HG03097 (cell line): ENCODE measurements around the gene DPH1.

ENCODE experiments used
- ATAC-seq: cut with Tn5 transposase; IDR thresholded peaks from one replicate; pipeline ENCODE4 v1.9.1; 2021; ENCODE audit not compliant: unreplicated experiment, low FRiP score

The DPH1 gene

DNA sequence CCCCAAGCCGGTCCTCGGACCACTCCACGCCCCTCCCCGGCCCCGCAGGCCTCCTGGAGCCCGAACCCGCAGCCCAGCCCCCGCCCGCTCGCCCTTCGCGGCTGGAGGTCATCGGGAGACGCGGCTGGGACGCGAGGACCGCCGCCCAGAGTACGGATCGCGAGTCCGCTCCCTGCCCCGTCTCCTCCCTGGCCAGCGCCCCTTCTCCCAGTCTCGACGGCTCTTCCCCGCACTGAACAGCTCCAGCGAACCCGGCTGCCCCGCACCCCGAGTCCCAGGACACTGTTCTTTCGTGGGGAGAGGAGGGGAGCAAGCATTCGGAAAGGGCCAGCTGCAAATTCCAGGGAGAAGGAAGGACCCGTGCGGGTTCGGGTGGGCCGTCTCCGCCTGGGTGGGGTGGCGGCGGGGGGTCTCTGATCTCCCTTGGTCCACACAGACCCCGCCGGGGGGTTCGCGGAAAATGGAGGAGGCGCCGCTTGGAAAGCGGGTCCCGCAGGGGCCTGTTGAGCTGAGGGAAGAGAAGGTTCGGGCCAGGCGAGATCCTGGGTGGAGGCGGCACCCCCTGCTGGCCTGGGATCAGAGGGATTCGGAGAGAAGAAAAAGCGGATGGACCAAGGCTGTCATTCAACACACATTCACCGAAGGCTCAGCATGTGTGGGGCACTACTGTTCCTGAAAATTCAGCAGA is 4.2 kb upstream of the DPH1 start:
- no peak for ATAC-seq

DNA sequence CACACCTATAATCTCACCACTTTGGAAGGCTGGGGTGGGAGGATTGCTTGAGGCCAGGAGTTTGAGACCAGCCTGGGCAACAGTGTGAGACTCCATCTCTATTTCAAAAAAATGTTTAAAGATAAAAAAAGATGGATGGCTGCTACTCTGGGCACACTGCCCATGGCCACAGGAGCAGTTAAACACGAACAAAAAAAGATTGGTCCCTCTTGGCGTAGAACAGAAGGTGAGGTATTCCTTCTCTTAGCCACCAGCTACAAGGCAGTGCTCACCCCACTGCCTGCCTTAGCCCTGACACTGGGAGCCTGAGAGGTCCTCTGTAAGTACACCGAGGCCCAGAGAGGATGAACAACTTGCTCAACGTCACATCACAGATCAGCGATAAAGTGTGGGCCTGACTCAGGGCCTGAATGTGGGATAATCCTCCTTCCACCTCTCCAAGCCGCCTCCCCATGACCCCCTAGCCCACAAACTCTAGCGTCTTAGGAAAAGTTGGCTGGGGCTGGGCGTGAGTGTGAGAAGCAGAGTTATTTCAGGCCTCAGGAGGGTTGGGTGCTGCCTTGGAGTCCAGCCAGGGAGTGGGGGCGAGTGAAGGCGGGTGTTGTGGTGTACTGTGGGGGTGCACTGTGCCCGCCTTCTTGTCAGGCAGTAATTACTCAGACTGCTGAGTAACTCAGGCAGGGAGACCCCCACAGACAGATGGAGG is 2.3 kb upstream of the DPH1 start:
- ATAC-seq = no peak

DNA sequence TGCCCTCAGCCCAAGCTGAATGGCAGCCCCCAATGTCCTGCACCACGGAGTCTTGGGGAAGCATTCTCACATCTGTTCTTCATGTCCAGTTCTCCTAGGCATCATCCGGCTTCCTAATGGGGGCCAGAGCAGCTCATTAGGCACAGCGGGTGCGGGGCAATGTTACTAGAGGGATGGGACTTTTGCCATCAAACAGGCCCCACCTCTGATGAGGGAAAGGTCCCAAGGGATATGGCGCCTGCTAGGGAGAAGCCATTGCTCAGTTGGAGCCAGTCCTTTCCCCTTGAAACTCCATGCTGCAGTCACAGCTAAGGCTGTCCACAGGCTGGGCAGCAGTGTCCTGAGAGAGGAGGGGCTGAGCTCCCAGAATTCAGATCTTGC is 1.7 kb upstream of the DPH1 start:
- ATAC-seq = no peak

DNA sequence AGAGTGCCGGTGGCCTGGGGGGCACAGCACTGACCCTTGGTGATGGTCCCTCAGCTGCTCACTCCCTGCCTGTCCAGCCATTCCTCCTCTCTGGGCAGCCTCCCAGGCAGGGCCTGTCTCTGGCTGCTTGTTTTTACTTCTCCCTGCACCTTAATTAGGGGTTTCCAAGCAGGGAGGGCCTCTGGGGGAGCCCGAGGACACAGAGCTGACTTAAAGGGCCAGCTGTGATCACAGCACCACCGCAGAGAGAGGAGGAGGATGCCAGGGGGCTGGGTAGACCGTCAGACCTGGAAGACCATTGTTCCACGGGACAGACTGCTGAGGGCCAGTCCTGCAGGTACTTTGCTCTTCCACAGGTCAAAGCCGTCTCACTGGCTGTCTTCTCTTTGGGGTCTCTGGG is 1.2 kb upstream of the DPH1 start:
- no peak for ATAC-seq

DNA sequence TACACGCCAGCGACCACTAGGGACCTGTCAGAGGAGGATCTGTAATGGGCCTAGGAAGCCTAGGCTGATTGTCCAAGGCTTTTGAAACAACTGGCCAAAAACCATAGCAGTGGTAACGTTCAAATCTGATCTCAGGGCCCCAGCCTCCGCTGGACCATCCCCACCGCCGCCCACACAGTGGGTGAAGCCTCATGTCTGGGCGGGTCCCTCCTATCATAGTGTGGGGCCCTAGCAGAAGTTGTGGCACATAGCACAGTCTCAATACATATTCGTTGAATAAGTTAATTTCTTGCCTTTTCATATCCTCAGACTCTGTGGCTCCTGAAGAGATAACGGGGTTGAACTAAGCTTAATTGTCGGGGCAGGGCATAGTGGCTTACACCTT is 818 bp downstream of the DPH1 start:
- ATAC-seq = peak; percentile 2

DNA sequence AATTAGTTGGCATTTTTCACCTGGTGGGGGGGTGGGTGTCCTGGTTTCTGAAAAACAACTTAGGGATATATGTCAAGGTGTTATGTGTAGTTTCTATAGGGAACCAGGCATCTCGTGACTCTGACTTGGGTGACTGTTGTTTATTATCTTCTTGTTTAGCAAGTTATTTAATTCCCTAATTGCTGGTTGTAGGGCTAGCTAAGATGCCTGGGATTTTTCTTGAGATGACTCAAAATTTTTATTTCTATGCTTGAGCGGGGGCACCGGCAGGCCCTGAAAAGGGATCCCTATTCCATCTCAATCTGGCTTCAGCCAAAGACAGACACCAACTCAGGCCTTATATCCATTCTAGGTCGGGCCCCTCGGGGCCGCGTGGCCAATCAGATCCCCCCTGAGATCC is 3.2 kb downstream of the DPH1 start:
- no peak for ATAC-seq

DNA sequence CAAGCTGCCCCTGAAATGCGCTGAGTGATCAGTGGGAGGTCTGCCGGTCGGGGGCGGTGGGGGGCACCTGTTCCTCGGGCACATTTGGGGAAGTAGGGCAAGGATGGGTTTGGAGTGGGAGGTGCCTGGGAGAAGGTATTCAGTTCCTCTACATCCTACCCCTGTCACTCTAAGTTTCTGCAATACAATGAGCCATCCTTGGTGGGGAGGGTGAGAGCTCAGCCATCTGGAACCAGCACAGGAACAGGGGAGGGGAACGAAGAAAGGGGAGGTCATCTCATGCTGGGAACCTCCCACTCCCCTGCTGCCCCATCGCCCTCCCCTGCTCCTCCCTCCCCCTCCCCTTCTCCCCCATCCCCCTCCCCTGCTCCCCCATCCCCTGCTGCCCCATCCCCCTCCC is 4.2 kb downstream of the DPH1 start:
- no peak for ATAC-seq

DNA sequence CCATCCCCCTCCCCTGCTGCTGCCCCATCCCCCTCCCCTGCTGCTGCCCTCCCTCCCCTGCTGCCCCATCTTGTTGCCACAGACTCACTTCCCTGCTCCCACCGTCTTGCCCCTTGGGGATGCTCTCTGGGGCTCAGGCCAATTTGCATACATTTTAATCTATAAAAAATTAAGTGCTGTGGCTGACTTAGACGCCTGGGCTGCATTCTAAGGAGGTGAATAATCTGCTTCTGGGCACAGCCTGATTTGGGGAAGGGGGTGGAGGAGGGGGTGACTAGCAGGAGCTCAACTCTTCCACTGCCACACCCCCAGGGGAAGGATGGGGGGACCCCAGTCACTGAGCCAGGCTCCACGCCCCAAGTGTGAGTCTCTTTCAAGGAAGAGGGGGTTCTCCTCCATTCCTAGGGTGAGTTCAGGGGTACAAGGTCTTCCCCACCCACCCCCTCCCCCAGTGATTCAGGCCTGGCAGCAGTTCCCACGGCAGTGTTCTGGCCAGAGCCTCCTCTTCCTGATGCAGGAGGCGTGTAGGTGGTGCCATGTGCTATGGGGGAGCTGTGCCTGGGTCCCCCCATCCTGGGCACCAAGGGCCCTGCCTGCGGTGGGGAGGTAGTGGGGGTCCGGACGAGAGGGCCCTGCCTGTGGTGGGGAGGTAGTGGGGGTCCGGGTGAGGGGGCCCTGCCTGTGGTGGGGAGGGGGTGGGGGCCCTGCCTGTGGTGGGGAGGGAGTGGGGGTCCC is 5.0 kb downstream of the DPH1 start:
- no peak for ATAC-seq

DNA sequence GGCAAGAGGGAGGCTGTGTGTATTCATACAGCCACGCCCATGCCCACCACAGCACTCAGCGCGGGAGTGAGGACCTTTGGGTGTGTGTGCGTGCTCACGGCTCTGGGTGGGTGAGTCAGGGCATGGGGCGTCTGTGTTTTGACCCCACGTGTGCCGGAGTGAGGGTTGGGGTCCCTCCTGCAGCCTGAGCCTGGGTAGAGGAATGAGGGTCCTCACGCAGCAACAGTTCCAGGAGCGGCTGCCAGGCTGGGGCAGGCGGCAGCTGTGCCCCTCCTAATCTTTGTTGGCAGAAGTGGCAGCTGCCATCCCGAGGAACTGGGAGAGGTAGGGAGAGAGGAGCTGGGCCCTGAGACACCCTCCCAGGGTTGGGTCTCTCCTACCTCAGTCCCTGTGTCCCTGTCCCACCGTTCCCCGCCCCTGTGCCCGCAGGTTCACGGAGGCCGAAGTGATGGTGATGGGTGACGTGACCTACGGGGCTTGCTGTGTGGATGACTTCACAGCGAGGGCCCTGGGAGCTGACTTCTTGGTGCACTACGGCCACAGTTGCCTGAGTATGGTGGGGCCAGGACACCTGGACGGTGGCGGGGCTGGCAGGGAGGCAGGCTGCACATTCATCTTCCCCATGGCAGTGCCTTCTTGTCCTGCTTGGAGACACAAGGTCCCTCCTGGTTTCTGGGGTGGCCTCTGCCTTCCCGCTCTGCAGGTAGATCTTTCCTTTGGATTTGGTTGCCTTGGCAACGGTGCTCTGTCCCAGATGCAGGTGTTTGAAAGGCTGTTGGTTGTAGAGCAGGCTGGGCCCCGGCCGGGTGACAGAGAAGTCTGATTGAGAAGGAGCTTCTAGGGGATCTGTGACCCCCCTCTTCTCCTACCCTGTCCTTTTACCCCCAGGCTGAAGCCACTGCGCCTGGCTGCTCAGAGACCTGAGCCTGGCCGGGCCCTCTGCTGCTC is 5.9 kb downstream of the DPH1 start:
- ATAC-seq = no peak

DNA sequence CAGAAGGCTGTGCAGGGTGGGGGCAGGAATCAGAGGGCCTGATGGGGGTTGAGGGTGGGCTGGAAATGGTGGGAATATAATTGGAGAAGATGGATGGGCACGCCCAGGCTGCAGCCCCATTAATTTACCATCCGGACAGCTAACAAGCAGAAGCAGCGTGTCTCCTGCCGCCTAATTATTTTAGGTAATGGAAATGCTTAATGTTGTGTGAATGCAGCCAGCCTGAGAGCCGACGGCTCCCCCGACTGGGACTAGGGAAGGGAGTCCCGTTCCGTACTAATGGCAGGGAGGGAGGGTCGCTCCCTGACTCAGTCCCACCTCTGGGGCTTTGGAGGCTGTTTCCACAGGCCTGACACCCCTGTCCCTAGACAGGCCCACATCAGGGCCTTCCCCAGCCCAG is 7.2 kb downstream of the DPH1 start:
- ATAC-seq = no peak

DNA sequence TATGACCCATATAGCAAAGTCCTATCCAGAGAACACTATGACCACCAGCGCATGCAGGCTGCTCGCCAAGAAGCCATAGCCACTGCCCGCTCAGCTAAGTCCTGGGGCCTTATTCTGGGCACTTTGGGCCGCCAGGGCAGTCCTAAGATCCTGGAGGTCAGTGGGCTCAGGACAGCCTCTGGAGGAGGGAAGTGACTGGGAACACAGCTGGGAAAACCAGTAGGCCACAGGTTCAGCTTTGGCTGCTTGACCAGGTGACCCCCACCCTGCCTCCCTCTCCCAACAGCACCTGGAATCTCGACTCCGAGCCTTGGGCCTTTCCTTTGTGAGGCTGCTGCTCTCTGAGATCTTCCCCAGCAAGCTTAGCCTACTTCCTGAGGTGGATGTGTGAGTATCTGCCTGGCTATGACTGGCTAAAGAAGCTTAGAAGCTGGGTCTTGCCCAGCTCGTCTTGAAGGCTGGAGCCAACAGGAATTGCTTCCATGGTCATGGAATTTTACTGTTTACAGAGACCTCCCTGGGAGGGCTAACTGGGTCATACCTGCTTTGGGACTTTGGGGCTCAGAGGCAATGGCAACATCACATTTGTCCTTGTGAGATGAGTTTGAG is 10.4 kb downstream of the DPH1 start:
- ATAC-seq = no peak

DNA sequence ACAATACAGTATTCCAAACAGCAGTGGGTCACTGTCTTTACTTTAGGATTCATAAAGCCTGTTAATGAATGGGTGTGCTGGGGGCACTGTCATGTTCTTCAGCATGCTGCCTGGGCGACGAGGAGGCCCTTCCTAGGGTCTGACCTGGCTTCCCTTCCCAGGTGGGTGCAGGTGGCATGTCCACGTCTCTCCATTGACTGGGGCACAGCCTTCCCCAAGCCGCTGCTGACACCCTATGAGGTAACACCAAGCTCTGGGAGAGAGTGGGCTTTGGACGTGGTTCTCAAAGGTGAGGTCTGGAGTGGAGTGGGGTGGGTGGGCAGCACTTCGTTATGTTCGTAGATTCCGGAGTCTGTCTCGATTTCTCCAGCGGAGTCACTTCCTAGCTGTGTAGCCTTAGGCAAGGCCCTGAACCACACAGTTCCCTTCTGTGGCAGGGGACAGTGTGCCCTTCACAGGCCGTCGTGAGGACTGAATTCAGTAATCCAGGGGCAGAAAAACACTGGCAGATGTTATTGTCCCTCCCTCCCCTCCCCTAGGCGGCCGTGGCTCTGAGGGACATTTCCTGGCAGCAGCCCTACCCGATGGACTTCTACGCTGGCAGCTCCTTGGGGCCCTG is 11.1 kb downstream of the DPH1 start:
- ATAC-seq = no peak

DNA sequence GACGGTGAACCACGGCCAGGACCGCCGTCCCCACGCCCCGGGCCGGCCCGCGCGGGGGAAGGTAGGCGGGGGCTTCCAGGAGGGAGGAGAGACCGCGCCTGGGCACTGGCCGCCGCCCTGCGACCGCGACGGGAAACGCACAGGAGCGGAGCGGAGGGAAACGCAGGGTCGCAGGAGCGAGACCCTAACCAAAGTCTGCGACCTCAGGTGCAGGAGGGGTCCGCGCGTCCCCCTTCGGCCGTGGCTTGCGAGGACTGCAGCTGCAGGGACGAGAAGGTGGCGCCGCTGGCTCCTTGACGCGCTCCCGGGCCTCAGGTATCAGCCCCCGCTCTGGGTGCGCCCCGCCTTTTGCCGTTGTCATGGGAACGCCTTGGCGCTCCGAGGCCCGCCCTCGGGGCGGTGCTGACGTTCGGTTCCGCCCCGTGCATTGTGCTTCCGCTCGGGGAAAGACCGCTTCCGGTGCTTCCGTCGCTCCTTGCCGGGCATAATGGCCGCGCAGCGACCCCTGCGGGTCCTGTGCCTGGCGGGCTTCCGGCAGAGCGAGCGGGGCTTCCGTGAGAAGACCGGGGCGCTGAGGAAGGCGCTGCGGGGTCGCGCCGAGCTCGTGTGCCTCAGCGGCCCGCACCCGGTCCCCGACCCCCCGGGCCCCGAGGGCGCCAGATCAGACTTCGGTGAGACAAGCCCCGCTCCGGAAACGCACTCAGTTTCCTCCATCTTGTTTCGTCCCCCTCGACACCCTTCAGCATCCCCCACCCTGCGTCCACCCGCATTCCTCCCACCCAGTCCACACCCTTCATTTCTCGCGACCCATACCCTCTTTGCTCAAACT is 11.8 kb downstream of the DPH1 start, which contains the start of gene OVCA2:
Gene OVCA2 (plus strand): TSS at position 462 of the 829 bp plus-strand sequence. CDS start 26 bp downstream, at position 488.
- ATAC-seq = peak; percentile 90

DNA sequence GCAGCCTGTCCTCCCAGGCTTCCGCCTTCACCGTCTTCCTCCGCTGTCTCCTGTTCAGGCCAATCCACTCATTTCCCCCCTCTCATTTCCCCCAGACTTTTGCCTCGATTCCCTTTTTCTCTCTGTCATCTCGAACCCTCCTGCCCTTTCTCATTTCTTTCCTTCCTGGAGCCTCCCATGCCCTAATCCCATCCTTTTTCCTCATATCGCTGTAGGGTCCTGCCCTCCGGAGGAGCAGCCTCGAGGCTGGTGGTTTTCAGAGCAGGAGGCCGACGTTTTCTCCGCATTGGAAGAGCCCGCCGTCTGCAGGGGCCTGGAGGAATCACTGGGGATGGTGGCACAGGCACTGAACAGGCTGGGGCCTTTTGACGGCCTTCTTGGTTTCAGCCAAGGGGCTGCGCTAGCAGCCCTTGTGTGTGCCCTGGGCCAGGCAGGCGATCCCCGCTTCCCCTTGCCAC is 12.5 kb downstream of the DPH1 start:
- ATAC-seq = no peak

DNA sequence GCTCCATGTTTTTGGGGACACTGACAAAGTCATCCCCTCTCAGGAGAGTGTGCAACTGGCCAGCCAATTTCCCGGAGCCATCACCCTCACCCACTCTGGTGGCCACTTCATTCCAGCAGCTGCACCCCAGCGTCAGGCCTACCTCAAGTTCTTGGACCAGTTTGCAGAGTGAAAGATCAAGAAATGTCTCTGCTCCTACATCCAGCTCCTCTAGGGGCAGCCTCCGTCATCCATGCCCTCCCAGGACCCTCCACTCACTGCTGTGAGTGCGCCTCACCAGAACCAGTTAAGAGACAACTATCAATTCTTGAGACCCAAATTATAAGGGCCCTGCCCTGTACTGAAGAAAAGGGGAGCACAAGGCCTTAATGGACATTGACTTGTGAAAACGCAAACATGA is 13.0 kb downstream of the DPH1 start:
- no peak for ATAC-seq

DNA sequence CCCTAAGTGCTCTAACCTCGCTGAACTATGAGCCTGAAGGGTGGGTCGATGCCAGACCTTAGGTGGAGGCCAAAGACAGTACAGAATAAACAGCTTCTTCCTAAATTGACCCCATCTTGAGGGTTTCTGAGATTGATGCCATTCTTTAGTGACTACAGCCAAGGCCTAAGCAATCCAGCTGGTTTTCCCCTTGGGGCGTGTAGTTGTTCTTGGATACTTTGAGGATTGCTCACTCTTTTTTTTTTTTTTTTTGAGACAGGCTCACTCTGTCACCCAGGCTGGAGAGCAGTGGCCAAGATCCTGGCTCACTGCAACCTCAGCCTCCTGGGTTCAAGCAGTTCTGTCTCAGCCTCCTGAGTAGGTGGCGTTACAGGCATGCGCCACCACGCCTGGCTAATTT is 13.8 kb downstream of the DPH1 start:
- ATAC-seq = no peak

DNA sequence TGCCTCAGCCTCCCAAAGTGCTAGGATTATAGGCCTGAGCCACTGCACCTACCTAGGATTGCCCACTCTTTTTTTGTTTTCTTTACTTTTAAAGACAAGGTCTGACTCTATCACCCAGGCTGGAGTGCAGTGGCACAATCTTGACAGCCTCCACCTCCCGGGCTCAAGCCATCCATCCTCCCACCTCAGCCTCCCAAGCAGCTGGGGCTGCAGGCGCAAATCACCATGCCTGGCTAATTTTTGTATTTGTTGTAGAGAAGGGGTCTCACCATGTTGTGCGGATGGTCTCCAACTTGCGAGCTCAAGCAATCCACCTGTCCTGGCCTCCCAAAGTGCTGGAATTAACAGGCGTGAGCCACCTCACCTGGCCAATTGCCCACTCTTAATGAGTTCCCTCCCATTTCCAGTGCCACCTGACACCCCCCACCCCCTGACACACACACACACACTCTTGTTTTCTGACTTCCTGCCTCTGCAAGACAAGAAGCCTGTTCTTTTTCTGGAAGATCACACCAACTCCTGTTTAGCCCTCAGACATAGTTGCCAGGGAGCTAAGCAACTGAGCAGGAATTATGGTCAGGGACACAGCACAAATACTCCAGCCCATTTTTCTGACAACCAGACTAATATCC is 14.4 kb downstream of the DPH1 start:
- ATAC-seq = no peak

DNA sequence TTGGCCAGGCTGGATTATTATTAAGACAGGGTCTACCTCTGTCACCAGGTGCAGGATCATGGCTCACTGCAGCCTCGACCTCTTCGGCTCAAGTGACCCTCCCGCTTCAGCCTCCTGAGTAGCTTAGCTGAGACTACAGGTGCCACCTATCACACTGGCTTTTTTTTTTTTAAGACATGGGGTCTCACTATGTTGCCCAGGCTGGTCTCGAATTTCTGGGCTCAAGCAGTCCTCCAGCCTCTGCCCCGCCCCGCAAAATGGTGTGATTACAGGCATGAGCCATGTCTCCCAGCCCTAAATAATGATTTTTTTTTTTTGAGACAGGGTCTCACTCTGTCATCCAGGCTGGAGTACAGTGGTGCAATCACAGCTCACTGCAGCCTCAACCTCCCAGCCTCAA is 17.6 kb downstream of the DPH1 start:
- ATAC-seq = no peak
